Endodermal cell (in vitro differentiated cells): Measurements from ENCODE around the gene PTTG1IP. TPM values are rescaled to one million over a fixed set of nuclear protein-coding genes. Genes with fewer than 3 reads are reported as not detected.

Experiments
- DNase-seq: peaks from one replicate; pipeline ENCODE4 v3.0.0-alpha.2; 2017
- H3K27ac ChIP-seq: 2 replicates; pipeline ENCODE4 v1.5.1; 2013; ENCODE audit warnings: mild to moderate bottlenecking, low read depth, low read length, moderate library complexity
- H3K27me3 ChIP-seq: 2 replicates; pipeline ENCODE4 v1.6.1; 2013; ENCODE audit warnings: mild to moderate bottlenecking, low read length, moderate library complexity; ENCODE audit not compliant: insufficient read depth, control insufficient read depth, poor library complexity, severe bottlenecking
- H3K36me3 ChIP-seq: 2 replicates; pipeline ENCODE4 v1.7.0; 2013; ENCODE audit warnings: mild to moderate bottlenecking, low read length, moderate library complexity; ENCODE audit not compliant: control insufficient read depth, insufficient read depth
- H3K4me1 ChIP-seq: one replicate; pipeline ENCODE4 v1.7.0; 2013; ENCODE audit warnings: low read length; ENCODE audit not compliant: control insufficient read depth, insufficient read depth
- H3K4me3 ChIP-seq: 2 replicates; pipeline ENCODE4 v1.5.1; 2013; ENCODE audit warnings: mild to moderate bottlenecking, low read length, moderate library complexity
- H3K9ac ChIP-seq: 2 replicates; pipeline ENCODE4 v1.6.1; 2013; ENCODE audit warnings: mild to moderate bottlenecking, low read length, moderate library complexity; ENCODE audit not compliant: poor library complexity, severe bottlenecking; ENCODE audit errors: extremely low read depth
- H3K9me3 ChIP-seq: 2 replicates; pipeline ENCODE4 v1.6.1; 2013; ENCODE audit warnings: mild to moderate bottlenecking, low read length, moderate library complexity; ENCODE audit not compliant: control insufficient read depth
- H3K27ac Mint-ChIP-seq: 2 replicates; pipeline ENCODE4 v1.8.0; 2020; ENCODE audit warnings: mixed read lengths
- H3K27me3 Mint-ChIP-seq: 2 replicates; pipeline ENCODE4 v1.8.0; 2021; ENCODE audit warnings: mild to moderate bottlenecking, mixed read lengths; ENCODE audit not compliant: insufficient read depth
- H3K36me3 Mint-ChIP-seq: 2 replicates; pipeline ENCODE4 v1.8.0; 2020; ENCODE audit warnings: low read depth, mixed read lengths
- H3K4me1 Mint-ChIP-seq: 2 replicates; pipeline ENCODE4 v1.8.0; 2020; ENCODE audit warnings: mixed read lengths
- H3K4me3 Mint-ChIP-seq: 2 replicates; pipeline ENCODE4 v1.8.0; 2020; ENCODE audit warnings: mild to moderate bottlenecking, moderate library complexity, mixed read lengths
- H3K9me3 Mint-ChIP-seq: 2 replicates; pipeline ENCODE4 v1.8.0; 2020; ENCODE audit warnings: mild to moderate bottlenecking, mixed read lengths
- CTCF ChIP-seq: fragments of 200-600 bp; sonication (generic); conservative IDR thresholded peaks from 2 replicates; pipeline ENCODE4 v1.5.0; 2021; ENCODE audit warnings: antibody characterized with exemption, mild to moderate bottlenecking
- WGBS, 2 experiments: methylation state at CpG; one replicate each; pipeline versions ENCODE4 v1.1.5 to v1.1.7; 2013; ENCODE audit warnings: missing lambda C conversion rate in 2 of 2, mixed read lengths in 1 of 2; ENCODE audit not compliant: insufficient coverage in 1 of 2, insufficient read length in 1 of 2; 5-methylcytosine and 5-hydroxymethylcytosine counted together
- total RNA-seq, 2 donors: library from RNA; stranded (reverse); fragmentation: NEBNext Ultra II Directional in 1 of 2; extraction: Animal tissue kit (Norgen Biotek cat#: 25700) in 1 of 2; gene quantifications; 2 replicates in 1 of 2; 3 replicates in 1 of 2; pipeline ENCODE4 v1.2.1, GENCODE V29; 2021

PTTG1IP gene
- total RNA-seq, 2 donors from 2014 or later = 155 to 168 TPM

- H3K27me3 ChIP-seq = no peaks in the 10 kb centered on the region
- peaks cover 11% of the 10 kb centered on the region for H3K4me1 Mint-ChIP-seq
- H3K27me3 Mint-ChIP-seq = no peaks in the 10 kb centered on the region
- peaks cover 34% of the 10 kb centered on the region for H3K36me3 ChIP-seq
- no peak overlapping the region for H3K27ac ChIP-seq
- no peak overlapping the region for H3K9ac ChIP-seq
- no peak for DNase-seq
- H3K27ac Mint-ChIP-seq = no peak overlapping the region
- no peak overlapping the region for H3K4me3 Mint-ChIP-seq
- H3K9me3 ChIP-seq = no peaks in the 10 kb centered on the region
- 92 to 94% methylated on average over 21 to 24 of the region's 24 CpGs for WGBS, 2 experiments
- no peak for TF ChIP-seq CTCF
- H3K36me3 Mint-ChIP-seq = peaks cover 36% of the 10 kb centered on the region
- H3K4me3 ChIP-seq = no peak overlapping the region
- H3K9me3 Mint-ChIP-seq = no peaks in the 10 kb centered on the region
- no peaks in the 10 kb centered on the region for H3K4me1 ChIP-seq
Measured at GRCh38 chr21:44847261-44848056, 26.0 kb downstream of the PTTG1IP start.

- Histone ChIP-seq H3K36me3 (peaks cover 27% of the 10 kb centered on the region), H3K4me3 (no peak overlapping the region), H3K27me3 (no peaks in the 10 kb centered on the region), H3K9ac (no peak overlapping the region), H3K9me3 (no peaks in the 10 kb centered on the region), H3K4me1 (no peaks in the 10 kb centered on the region), H3K27ac (no peak overlapping the region)
- peak overlapping the region; percentile 48 for H3K4me3 Mint-ChIP-seq
- TF ChIP-seq CTCF = no peak
- H3K36me3 Mint-ChIP-seq = peaks cover 31% of the 10 kb centered on the region
- no peaks in the 10 kb centered on the region for H3K9me3 Mint-ChIP-seq
- H3K27ac Mint-ChIP-seq = peak overlapping the region; percentile 64
- H3K4me1 Mint-ChIP-seq = peaks cover 11% of the 10 kb centered on the region
- WGBS, 2 experiments = 84 to 85% methylated on average over 17 to 27 of the region's 27 CpGs
- no peak for DNase-seq
- H3K27me3 Mint-ChIP-seq = no peaks in the 10 kb centered on the region
Measured at GRCh38 chr21:44846485-44847260, 26.8 kb downstream of the PTTG1IP start.

GRCh38 chr21:44846224-44846484 is 27.3 kb downstream of the PTTG1IP start:
- Histone ChIP-seq H3K27me3 (no peaks in the 10 kb centered on the region), H3K36me3 (peaks cover 22% of the 10 kb centered on the region), H3K9ac (no peak overlapping the region), H3K4me1 (no peaks in the 10 kb centered on the region), H3K9me3 (no peaks in the 10 kb centered on the region), H3K27ac (no peak overlapping the region), H3K4me3 (no peak overlapping the region)
- Mint-ChIP-seq H3K4me3 (peak overlapping the region; percentile 48), H3K27ac (no peak overlapping the region), H3K27me3 (no peaks in the 10 kb centered on the region), H3K9me3 (no peaks in the 10 kb centered on the region), H3K4me1 (peaks cover 11% of the 10 kb centered on the region), H3K36me3 (peaks cover 25% of the 10 kb centered on the region)
- DNase-seq = no peak
- TF ChIP-seq CTCF = no peak
- 75 to 80% methylated on average over 1 of the region's 1 CpG for WGBS, 2 experiments
